Natural killer cell (primary cell): ENCODE measurements around the gene DAB2IP. TPM values are rescaled to one million over a fixed set of nuclear protein-coding genes. Genes with fewer than 3 reads are reported as not detected.

Source experiments
- ATAC-seq, 3 donors: fragments of 150-1000 bp in 2 of 3; fragments of 200-7000 bp in 1 of 3; cut with Tn5 transposase; 1 replicate in 1 of 3; 2 replicates in 2 of 3; pipeline ENCODE4 v1.10.0; 2021; ENCODE audit warnings: mild to moderate bottlenecking in 2 of 3, moderate library complexity in 2 of 3
- DNase-seq, 2 donors: peaks; one replicate each; pipeline versions ENCODE4 v3.0.0 to v3.0.0-alpha.2; 2013 to 2021; ENCODE audit warnings: mixed read lengths in 1 of 2
- H3K27ac ChIP-seq: one replicate; pipeline ENCODE4 v1.5.1; 2013; ENCODE audit warnings: mild to moderate bottlenecking, low read length
- H3K27me3 ChIP-seq: one replicate; pipeline ENCODE4 v1.6.1; 2013; ENCODE audit warnings: low read length; ENCODE audit not compliant: control insufficient read depth, insufficient read depth
- H3K36me3 ChIP-seq: one replicate; pipeline ENCODE4 v1.6.1; 2013; ENCODE audit warnings: low read length; ENCODE audit not compliant: control insufficient read depth, insufficient read depth
- H3K4me1 ChIP-seq: one replicate; pipeline ENCODE4 v1.6.1; 2013; ENCODE audit warnings: low read length; ENCODE audit not compliant: control insufficient read depth, insufficient read depth
- H3K4me3 ChIP-seq: one replicate; pipeline ENCODE4 v1.5.1; 2013; ENCODE audit warnings: low read length
- H3K9me3 ChIP-seq: one replicate; pipeline ENCODE4 v1.6.1; 2013; ENCODE audit warnings: low read length; ENCODE audit not compliant: control insufficient read depth, insufficient read depth
- H3K27ac Mint-ChIP-seq, 2 donors: one replicate each; pipeline ENCODE4 v1.8.0; 2022; ENCODE audit warnings: mild to moderate bottlenecking in 2 of 2, mixed read lengths in 2 of 2, moderate library complexity in 1 of 2
- H3K27me3 Mint-ChIP-seq, 2 donors: one replicate each; pipeline ENCODE4 v1.8.0; 2022; ENCODE audit warnings: low read depth in 2 of 2, mixed read lengths in 2 of 2
- H3K36me3 Mint-ChIP-seq: one replicate; pipeline ENCODE4 v1.8.0; 2022; ENCODE audit warnings: mixed read lengths
- H3K4me1 Mint-ChIP-seq, 2 donors: one replicate each; pipeline ENCODE4 v1.8.0; 2022; ENCODE audit warnings: mixed read lengths in 2 of 2
- H3K4me3 Mint-ChIP-seq: one replicate; pipeline ENCODE4 v1.8.0; 2022; ENCODE audit warnings: mild to moderate bottlenecking, moderate library complexity, mixed read lengths
- H3K9me3 Mint-ChIP-seq, 2 donors: one replicate each; pipeline ENCODE4 v1.8.0; 2022; ENCODE audit warnings: mixed read lengths in 2 of 2
- WGBS: methylation state at CpG from one replicate; pipeline ENCODE4 v1.1.7; 2013; ENCODE audit warnings: missing lambda C conversion rate; ENCODE audit not compliant: insufficient coverage; 5-methylcytosine and 5-hydroxymethylcytosine counted together
- intact Hi-C: fragments of 100-400 bp; cut with micrococcal nuclease; formaldehyde crosslinking; loops from one replicate; pipeline ENCODE4 v1.14.2; 2022
- total RNA-seq, 4 donors: library from RNA; stranded (reverse); fragments of 120-200 nt in 1 of 4; gene quantifications; one replicate each; pipeline versions ENCODE4 v1.2.3 to v1.2.4, GENCODE V29; 2013 to 2022
- TF ChIP-seq, protein P1 (sequence below): fragments of 200-600 bp; IDR thresholded peaks from one replicate; pipeline ENCODE4 v1.8.0; 2022; ENCODE audit warnings: antibody characterized with exemption

The DAB2IP gene
- total RNA-seq, 3 donors from 2014 or later (not counting 1 experiment from before 2014, with no cell fraction given): 0.19 to 2.5 TPM; not detected in 1

DNA sequence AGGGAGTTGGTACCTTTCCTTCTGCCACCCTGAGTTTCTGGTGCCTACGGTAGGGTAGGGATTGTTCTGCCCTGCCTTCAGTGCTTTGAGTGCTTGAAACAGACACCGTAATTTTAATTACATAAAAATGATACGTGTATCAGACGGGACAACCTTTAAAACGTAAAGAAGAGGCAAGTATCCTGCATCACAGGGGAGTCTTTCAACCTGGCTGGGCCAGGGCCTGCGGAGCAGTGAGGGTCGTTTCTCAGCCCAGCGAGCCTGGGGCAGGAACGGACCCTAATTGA lies 483 bp upstream of the DAB2IP start:
- 21% methylated on average over 9 of the region's 9 CpGs for WGBS

GRCh38 chr9:121652021-121652837 lies 795 bp downstream of the DAB2IP start:
- H3K36me3 ChIP-seq: no peaks in the 10 kb centered on the region
- ATAC-seq: no peak
- Mint-ChIP-seq H3K36me3 (no peaks in the 10 kb centered on the region), H3K27me3 (peaks cover 53 to 54% of the 10 kb centered on the region in 2 donors), H3K4me3 (peak overlapping the region; percentile 70), H3K27ac (no peak overlapping the region), H3K9me3 (no peaks in the 10 kb centered on the region), H3K4me1 (peaks cover 5 to 17% of the 10 kb centered on the region in 2 donors)
- peaks cover 19% of the 10 kb centered on the region for H3K4me1 ChIP-seq
- no peaks in the 10 kb centered on the region for H3K9me3 ChIP-seq
- 5% methylated on average over 29 of the region's 29 CpGs for WGBS
- DNase-seq: no peak
- H3K4me3 ChIP-seq: no peak overlapping the region
- intact Hi-C loops: no loop called here
- peaks cover 34% of the 10 kb centered on the region for H3K27me3 ChIP-seq
- TF ChIP-seq, protein P1, sequence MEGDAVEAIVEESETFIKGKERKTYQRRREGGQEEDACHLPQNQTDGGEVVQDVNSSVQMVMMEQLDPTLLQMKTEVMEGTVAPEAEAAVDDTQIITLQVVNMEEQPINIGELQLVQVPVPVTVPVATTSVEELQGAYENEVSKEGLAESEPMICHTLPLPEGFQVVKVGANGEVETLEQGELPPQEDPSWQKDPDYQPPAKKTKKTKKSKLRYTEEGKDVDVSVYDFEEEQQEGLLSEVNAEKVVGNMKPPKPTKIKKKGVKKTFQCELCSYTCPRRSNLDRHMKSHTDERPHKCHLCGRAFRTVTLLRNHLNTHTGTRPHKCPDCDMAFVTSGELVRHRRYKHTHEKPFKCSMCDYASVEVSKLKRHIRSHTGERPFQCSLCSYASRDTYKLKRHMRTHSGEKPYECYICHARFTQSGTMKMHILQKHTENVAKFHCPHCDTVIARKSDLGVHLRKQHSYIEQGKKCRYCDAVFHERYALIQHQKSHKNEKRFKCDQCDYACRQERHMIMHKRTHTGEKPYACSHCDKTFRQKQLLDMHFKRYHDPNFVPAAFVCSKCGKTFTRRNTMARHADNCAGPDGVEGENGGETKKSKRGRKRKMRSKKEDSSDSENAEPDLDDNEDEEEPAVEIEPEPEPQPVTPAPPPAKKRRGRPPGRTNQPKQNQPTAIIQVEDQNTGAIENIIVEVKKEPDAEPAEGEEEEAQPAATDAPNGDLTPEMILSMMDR: no peak
- H3K27ac ChIP-seq: no peak overlapping the region

More for the DNA sequence above, 483 bp upstream of the DAB2IP start:
- Mint-ChIP-seq H3K4me1 (peaks cover 5 to 17% of the 10 kb centered on the region in 2 donors), H3K27ac (no peak overlapping the region), H3K4me3 (peak overlapping the region; percentile 69), H3K36me3 (no peaks in the 10 kb centered on the region), H3K9me3 (no peaks in the 10 kb centered on the region), H3K27me3 (peaks cover 51 to 53% of the 10 kb centered on the region in 2 donors)
- H3K9me3 ChIP-seq: no peaks in the 10 kb centered on the region
- H3K27me3 ChIP-seq: peaks cover 34% of the 10 kb centered on the region
- TF ChIP-seq, protein P1: no peak
- ATAC-seq (no peak), DNase-seq (no peak)
- H3K4me3 ChIP-seq: no peak overlapping the region
- intact Hi-C loops: no loop called here
- no peak overlapping the region for H3K27ac ChIP-seq
- H3K4me1 ChIP-seq: peaks cover 19% of the 10 kb centered on the region
- H3K36me3 ChIP-seq: no peaks in the 10 kb centered on the region

DNA sequence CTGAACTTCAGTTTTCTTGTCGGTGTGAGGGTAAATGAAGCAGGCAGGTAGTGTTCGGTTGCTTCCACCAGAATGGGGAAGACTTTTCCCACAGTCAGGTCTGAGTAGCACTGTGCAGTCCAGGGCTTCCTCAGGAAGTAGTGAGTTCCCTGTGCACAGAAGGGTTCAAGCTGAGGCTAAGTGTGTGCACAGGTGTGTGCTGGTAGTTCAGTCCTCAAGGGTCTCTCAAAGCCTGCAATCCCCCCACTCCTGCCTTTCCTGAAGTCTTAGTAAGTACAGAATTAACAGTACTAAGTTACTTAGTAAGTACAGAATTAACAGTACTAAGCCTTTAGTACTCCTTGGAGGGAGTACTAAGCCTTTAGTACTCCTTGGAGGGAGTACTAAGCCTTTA lies 1.4 kb downstream of the DAB2IP start:
- no peaks in the 10 kb centered on the region for H3K9me3 Mint-ChIP-seq
- no peak overlapping the region for H3K27ac ChIP-seq
- 10% methylated on average over 2 of the region's 2 CpGs for WGBS
- H3K4me3 ChIP-seq: no peak overlapping the region
- H3K36me3 ChIP-seq: no peaks in the 10 kb centered on the region
- no peak overlapping the region for H3K27ac Mint-ChIP-seq
- H3K9me3 ChIP-seq: no peaks in the 10 kb centered on the region
- H3K4me1 Mint-ChIP-seq: peaks cover 5 to 17% of the 10 kb centered on the region in 2 donors
- ATAC-seq: no peak
- peaks cover 54 to 60% of the 10 kb centered on the region in 2 donors for H3K27me3 Mint-ChIP-seq
- H3K27me3 ChIP-seq: peaks cover 34% of the 10 kb centered on the region
- H3K4me1 ChIP-seq: peaks cover 19% of the 10 kb centered on the region
- no peaks in the 10 kb centered on the region for H3K36me3 Mint-ChIP-seq
- intact Hi-C loops: no loop called here
- no peak for DNase-seq
- TF ChIP-seq, protein P1: no peak
- no peak overlapping the region for H3K4me3 Mint-ChIP-seq
